Calu3 (cell line): ENCODE measurements around the gene TAAR9. TPM values are rescaled to one million over a fixed set of nuclear protein-coding genes. Genes with fewer than 3 reads are reported as not detected.

ENCODE experiments used
- BruUV-seq: library from RNA; stranded (reverse); fragments of 400-500 nt; replicated peaks from 2 replicates; lab custom pipeline; 2021; lab: Mats Ljungman, UMichigan
- CTCF ChIA-PET: fragments of 300-600 bp; sonication (Branson Sonifier 250); formaldehyde crosslinking; loops from one replicate; lab custom pipeline; 2022; ENCODE audit warnings: antibody characterized with exemption; lab: Charles Lee
- DNase-seq: peaks from one replicate; pipeline ENCODE4 v3.0.0; 2022
- H3K27ac Mint-ChIP-seq: one replicate; pipeline ENCODE4 v1.8.0; 2022; ENCODE audit warnings: mixed read lengths; ENCODE audit not compliant: unreplicated experiment
- H3K27me3 Mint-ChIP-seq: one replicate; pipeline ENCODE4 v1.8.0; 2022; ENCODE audit warnings: mixed read lengths; ENCODE audit not compliant: unreplicated experiment
- H3K36me3 Mint-ChIP-seq: one replicate; pipeline ENCODE4 v1.8.0; 2022; ENCODE audit warnings: mild to moderate bottlenecking, moderate library complexity, mixed read lengths; ENCODE audit not compliant: insufficient read depth, unreplicated experiment
- H3K4me1 Mint-ChIP-seq: one replicate; pipeline ENCODE4 v1.8.0; 2022; ENCODE audit warnings: mild to moderate bottlenecking, low read depth, mixed read lengths; ENCODE audit not compliant: unreplicated experiment
- H3K4me3 Mint-ChIP-seq: one replicate; pipeline ENCODE4 v1.8.0; 2022; ENCODE audit warnings: mild to moderate bottlenecking, low read depth, moderate library complexity, mixed read lengths; ENCODE audit not compliant: unreplicated experiment
- H3K9me3 Mint-ChIP-seq: one replicate; pipeline ENCODE4 v1.8.0; 2022; ENCODE audit warnings: low read depth, mixed read lengths; ENCODE audit not compliant: unreplicated experiment
- CTCF ChIP-seq: fragments of 200-600 bp; IDR thresholded peaks from one replicate; pipeline ENCODE4 v1.8.0; 2022; ENCODE audit warnings: antibody characterized with exemption; ENCODE audit not compliant: unreplicated experiment
- intact Hi-C: fragments of 100-400 bp; cut with micrococcal nuclease; formaldehyde crosslinking; loops from one replicate; pipeline ENCODE4 v1.10.0; 2022; ENCODE audit not compliant: unreplicated experiment
- total RNA-seq: library from RNA; stranded (reverse); gene quantifications from 2 replicates; pipeline ENCODE4 v1.2.3, GENCODE V29; 2022

The TAAR9 gene
- total RNA-seq, 1 experiment from 2014 or later: not detected

DNA sequence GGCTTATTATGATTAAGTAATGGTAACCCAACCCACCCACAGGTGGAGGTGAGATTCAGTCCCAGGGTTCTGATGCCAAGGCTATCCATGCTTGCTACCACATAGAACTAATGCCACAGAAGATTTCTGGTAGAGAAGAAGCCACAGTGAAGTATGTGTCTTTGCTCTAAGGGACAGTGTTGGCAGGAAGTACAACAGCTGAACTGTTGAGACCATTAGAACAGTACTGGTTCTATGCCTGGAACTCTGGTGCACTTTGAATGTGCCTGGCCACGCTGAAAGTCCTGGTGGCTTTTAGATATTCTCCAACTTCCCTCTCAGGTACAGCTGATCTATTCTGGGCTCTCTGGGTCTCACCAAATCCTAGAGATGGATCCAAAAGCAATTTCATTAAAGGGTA, 32.9 kb upstream of the TAAR9 start:
- peaks cover 33% of the 10 kb centered on the region for H3K4me1 Mint-ChIP-seq
- no peak overlapping the region for H3K4me3 Mint-ChIP-seq
- H3K36me3 Mint-ChIP-seq: peaks cover 20% of the 10 kb centered on the region
- intact Hi-C loops: no loop called here
- no peak for TF ChIP-seq CTCF
- BruUV-seq: no TSS peak
- H3K27ac Mint-ChIP-seq: no peak overlapping the region
- DNase-seq: no peak
- peaks cover 3% of the 10 kb centered on the region for H3K9me3 Mint-ChIP-seq
- CTCF ChIA-PET: no interaction called here
- no peaks in the 10 kb centered on the region for H3K27me3 Mint-ChIP-seq

GRCh38 chr6:132506461-132506860, 31.6 kb upstream of the TAAR9 start:
- intact Hi-C loops: no loop called here
- peaks cover 3% of the 10 kb centered on the region for H3K9me3 Mint-ChIP-seq
- BruUV-seq: no TSS peak
- no peak overlapping the region for H3K27ac Mint-ChIP-seq
- CTCF ChIA-PET: no interaction called here
- no peak for TF ChIP-seq CTCF
- peaks cover 17% of the 10 kb centered on the region for H3K36me3 Mint-ChIP-seq
- DNase-seq: no peak
- H3K27me3 Mint-ChIP-seq: no peaks in the 10 kb centered on the region
- H3K4me1 Mint-ChIP-seq: peaks cover 39% of the 10 kb centered on the region
- H3K4me3 Mint-ChIP-seq: no peak overlapping the region

GRCh38 chr6:132506869-132507808, 30.9 kb upstream of the TAAR9 start:
- H3K4me3 Mint-ChIP-seq: no peak overlapping the region
- H3K36me3 Mint-ChIP-seq: peaks cover 15% of the 10 kb centered on the region
- intact Hi-C loops: no loop called here
- H3K27me3 Mint-ChIP-seq: no peaks in the 10 kb centered on the region
- TF ChIP-seq CTCF: no peak
- H3K27ac Mint-ChIP-seq: no peak overlapping the region
- peaks cover 40% of the 10 kb centered on the region for H3K4me1 Mint-ChIP-seq
- CTCF ChIA-PET: interaction anchor here (1.1 kb wide), 1 partner anchor 23 kb away, joined by 3 read pairs; no protein-coding TSS in a partner anchor
- DNase-seq: no peak
- no TSS peak for BruUV-seq
- peaks cover 3% of the 10 kb centered on the region for H3K9me3 Mint-ChIP-seq

- no TSS peak for BruUV-seq
- CTCF ChIA-PET: no interaction called here
- peaks cover 23% of the 10 kb centered on the region for H3K36me3 Mint-ChIP-seq
Measured at GRCh38 chr6:132511210-132511830, 26.8 kb upstream of the TAAR9 start.

More at GRCh38 chr6:132511210-132511830, 26.8 kb upstream of the TAAR9 start:
- intact Hi-C loops: no loop called here
- H3K4me1 Mint-ChIP-seq: peaks cover 42% of the 10 kb centered on the region
- no peak for TF ChIP-seq CTCF
- no peak overlapping the region for H3K27ac Mint-ChIP-seq
- no peak for DNase-seq
- H3K4me3 Mint-ChIP-seq: peak overlapping the region; percentile 96
- no peaks in the 10 kb centered on the region for H3K27me3 Mint-ChIP-seq
- peaks cover 3% of the 10 kb centered on the region for H3K9me3 Mint-ChIP-seq
